IMR-90 (cell line): Measurements from ENCODE around the gene MYO1C. TPM values are rescaled to one million over a fixed set of nuclear protein-coding genes. Genes with fewer than 3 reads are reported as not detected.
A peak's percentile ranks its signal among the peaks of the same experiment; 100 is the strongest.

Source experiments
- ATAC-seq: fragments of 200-7000 bp; cut with Tn5 transposase; 2 replicates; pipeline ENCODE4 v1.9.1; 2020; ENCODE audit warnings: low read depth, mild to moderate bottlenecking, moderate library complexity
- BruUV-seq: library from RNA; stranded (reverse); fragments of 400-500 nt; replicated peaks from 2 replicates; lab custom pipeline; 2021; lab: Mats Ljungman, UMichigan
- CTCF ChIA-PET: fragments of 300-600 bp; formaldehyde crosslinking; extraction: SDS; loops from one replicate; lab custom pipeline; 2021; ENCODE audit warnings: antibody characterized with exemption; lab: Yijun Ruan, JAX
- POLR2A ChIA-PET: fragments of 300-600 bp; sonication (Branson Sonifier 250); formaldehyde crosslinking; loops from one replicate; lab custom pipeline; 2022; ENCODE audit warnings: antibody characterized with exemption; ENCODE audit not compliant: unreplicated experiment; lab: Charles Lee
- DNase-seq: peaks from one replicate; pipeline ENCODE4 v3.0.0; 2013
- H2AFZ ChIP-seq: replicated peaks from 2 replicates; pipeline ENCODE3; 2013; ENCODE audit warnings: low read length, mild to moderate bottlenecking; ENCODE audit not compliant: poor library complexity
- H2AK5ac ChIP-seq: 2 replicates; pipeline ENCODE4 v1.6.1; 2013; ENCODE audit warnings: low read depth, low read length, inconsistent platforms
- H2AK9ac ChIP-seq: replicated peaks from 2 replicates; pipeline ENCODE3; 2013; ENCODE audit warnings: mild to moderate bottlenecking, low read depth, low read length, moderate library complexity; ENCODE audit not compliant: poor library complexity
- H2BK120ac ChIP-seq: 2 replicates; pipeline ENCODE4 v1.6.1; 2013; ENCODE audit warnings: low read depth, low read length, inconsistent platforms
- H2BK15ac ChIP-seq: 3 replicates; pipeline ENCODE4 v1.6.1; 2013; ENCODE audit warnings: low read depth, low read length, inconsistent platforms
- H2BK20ac ChIP-seq: 2 replicates; pipeline ENCODE4 v1.6.1; 2013; ENCODE audit warnings: low read depth, mild to moderate bottlenecking, inconsistent platforms, low read length, moderate library complexity
- H2BK5ac ChIP-seq: 2 replicates; pipeline ENCODE4 v1.6.1; 2013; ENCODE audit warnings: mild to moderate bottlenecking, low read depth, low read length, inconsistent platforms; ENCODE audit not compliant: poor library complexity, severe bottlenecking
- H3K14ac ChIP-seq: replicated peaks from 2 replicates; pipeline ENCODE4 v1.6.1; 2013; ENCODE audit warnings: low read depth, low read length, inconsistent platforms
- H3K18ac ChIP-seq: 2 replicates; pipeline ENCODE4 v1.6.1; 2013; ENCODE audit warnings: low read depth, low read length, control low read depth
- H3K23ac ChIP-seq: 2 replicates; pipeline ENCODE4 v1.6.1; 2013; ENCODE audit warnings: low read depth, low read length, inconsistent platforms
- H3K27ac ChIP-seq: 2 replicates; pipeline ENCODE4 v1.5.1; 2013; ENCODE audit warnings: mild to moderate bottlenecking, control low read depth, low read length; ENCODE audit not compliant: insufficient read depth
- H3K27me3 ChIP-seq: 2 replicates; pipeline ENCODE4 v1.6.1; 2013; ENCODE audit warnings: low read length; ENCODE audit not compliant: control insufficient read depth, insufficient read depth
- H3K36me3 ChIP-seq: 2 replicates; pipeline ENCODE4 v1.6.1; 2013; ENCODE audit warnings: low read length, mixed read lengths; ENCODE audit not compliant: control insufficient read depth, insufficient read depth
- H3K4ac ChIP-seq: 2 replicates; pipeline ENCODE4 v1.6.1; 2013; ENCODE audit warnings: low read depth, low read length, inconsistent platforms
- H3K4me1 ChIP-seq: 2 replicates; pipeline ENCODE4 v1.6.1; 2013; ENCODE audit warnings: low read length, mixed read lengths; ENCODE audit not compliant: control insufficient read depth, insufficient read depth
- H3K4me2 ChIP-seq: 2 replicates; pipeline ENCODE4 v1.6.1; 2013; ENCODE audit warnings: low read depth, mild to moderate bottlenecking, control low read depth, low read length, moderate library complexity
- H3K4me3 ChIP-seq: 2 replicates; pipeline ENCODE4 v1.5.1; 2013; ENCODE audit warnings: low read depth, mild to moderate bottlenecking, control low read depth, low read length, moderate library complexity; ENCODE audit not compliant: insufficient read depth
- H3K56ac ChIP-seq: 2 replicates; pipeline ENCODE4 v1.6.1; 2013; ENCODE audit warnings: low read length, inconsistent platforms; ENCODE audit not compliant: insufficient read depth; ENCODE audit errors: extremely low read depth
- H3K79me1 ChIP-seq, 2 experiments: 2 replicates each; pipeline ENCODE4 v1.6.1; 2013; ENCODE audit warnings: low read length in 2 of 2, inconsistent platforms in 1 of 2, low read depth in 1 of 2
- H3K9ac ChIP-seq: 2 replicates; pipeline ENCODE4 v1.6.1; 2013; ENCODE audit warnings: low read depth, low read length, control low read depth
- H3K9me1 ChIP-seq: 2 replicates; pipeline ENCODE4 v1.6.1; 2013; ENCODE audit warnings: low read length, inconsistent platforms; ENCODE audit not compliant: insufficient read depth
- H3K9me3 ChIP-seq: 2 replicates; pipeline ENCODE4 v1.6.1; 2013; ENCODE audit warnings: low read length; ENCODE audit not compliant: control insufficient read depth, insufficient read depth
- H4K20me1 ChIP-seq: 2 replicates; pipeline ENCODE4 v1.6.1; 2013; ENCODE audit warnings: low read length, inconsistent platforms; ENCODE audit not compliant: insufficient read depth
- H4K5ac ChIP-seq: 2 replicates; pipeline ENCODE4 v1.6.1; 2013; ENCODE audit warnings: mild to moderate bottlenecking, low read depth, low read length, control low read depth
- H4K8ac ChIP-seq, 2 experiments: 2 replicates each; pipeline ENCODE4 v1.6.1; 2013; ENCODE audit warnings: low read depth in 2 of 2, low read length in 2 of 2, control low read depth in 1 of 2, inconsistent platforms in 1 of 2
- H4K91ac ChIP-seq: 2 replicates; pipeline ENCODE4 v1.6.1; 2013; ENCODE audit warnings: low read depth, low read length, inconsistent platforms; ENCODE audit not compliant: insufficient read depth
- BHLHE40 ChIP-seq: fragments of 150-350 bp; IDR thresholded peaks from 2 replicates; pipeline ENCODE4 v1.6.1; 2016; ENCODE audit warnings: mild to moderate bottlenecking, low read depth, low read length
- CEBPB ChIP-seq: IDR thresholded peaks from 2 replicates; pipeline ENCODE4 v1.6.1; 2012; ENCODE audit warnings: low read depth, low read length, improper control_type of control experiment
- CHD1 ChIP-seq: IDR thresholded peaks from 2 replicates; pipeline ENCODE4 v1.6.1; 2012; ENCODE audit warnings: low read depth, low read length, improper control_type of control experiment
- FOS ChIP-seq: fragments of 150-350 bp; IDR thresholded peaks from 2 replicates; pipeline ENCODE4 v1.6.1; 2016; ENCODE audit warnings: low read depth, low read length
- MAFK ChIP-seq: IDR thresholded peaks from 2 replicates; pipeline ENCODE4 v1.6.1; 2012; ENCODE audit warnings: low read depth, low read length, improper control_type of control experiment
- MAZ ChIP-seq: IDR thresholded peaks from 2 replicates; pipeline ENCODE4 v1.6.1; 2012; ENCODE audit warnings: low read depth, mild to moderate bottlenecking, low read length, improper control_type of control experiment, moderate library complexity, borderline replicate concordance
- MXI1 ChIP-seq: IDR thresholded peaks from 2 replicates; pipeline ENCODE4 v1.6.1; 2012; ENCODE audit warnings: low read depth, mild to moderate bottlenecking, low read length, moderate library complexity, borderline replicate concordance
- NFE2L2 ChIP-seq: fragments of 150-350 bp; IDR thresholded peaks from 2 replicates; pipeline ENCODE4 v1.6.1; 2016; ENCODE audit warnings: low read depth, mild to moderate bottlenecking, low read length
- POLR2A ChIP-seq: IDR thresholded peaks from 2 replicates; pipeline ENCODE4 v1.6.1; 2012; ENCODE audit warnings: mild to moderate bottlenecking, low read depth, low read length
- RAD21 ChIP-seq: IDR thresholded peaks from 2 replicates; pipeline ENCODE4 v1.6.1; 2012; ENCODE audit warnings: low read length, improper control_type of control experiment
- RCOR1 ChIP-seq: IDR thresholded peaks from 2 replicates; pipeline ENCODE4 v1.6.1; 2012; ENCODE audit warnings: mild to moderate bottlenecking, low read length, improper control_type of control experiment; ENCODE audit not compliant: insufficient replicate concordance
- RFX5 ChIP-seq: IDR thresholded peaks from 2 replicates; pipeline ENCODE4 v1.8.0; 2012; ENCODE audit warnings: low read depth, mild to moderate bottlenecking, low read length, moderate library complexity
- SMC3 ChIP-seq: fragments of 150-350 bp; IDR thresholded peaks from 2 replicates; pipeline ENCODE4 v1.6.1; 2016; ENCODE audit warnings: low read depth, mild to moderate bottlenecking, antibody characterized with exemption, low read length, moderate library complexity
- USF2 ChIP-seq: fragments of 150-350 bp; IDR thresholded peaks from 2 replicates; pipeline ENCODE4 v1.6.1; 2017; ENCODE audit warnings: mild to moderate bottlenecking, antibody characterized with exemption, low read length, low read depth
- WGBS, 2 experiments: methylation state at CpG; one replicate each; pipeline versions ENCODE4 v1.1.5 to v1.1.7; 2013; ENCODE audit warnings: missing lambda C conversion rate in 2 of 2; ENCODE audit not compliant: insufficient read length in 1 of 2; ENCODE audit errors: extremely low coverage in 2 of 2; 5-methylcytosine and 5-hydroxymethylcytosine counted together
- dilution Hi-C: fragments of 300-500 bp; cut with HindIII; formaldehyde crosslinking; loops from one replicate; pipeline ENCODE4 v1.14.3; 2018; ENCODE audit warnings: low sequenced_read_pairs; ENCODE audit not compliant: unreplicated experiment
- in situ Hi-C: fragments of 300-500 bp; cut with MboI; formaldehyde crosslinking; loops from 3 replicates; pipeline ENCODE4 v1.14.3; 2019; ENCODE audit warnings: low sequenced_read_pairs, inconsistent platforms, mixed read lengths
- intact Hi-C: fragments of 100-400 bp; cut with micrococcal nuclease; formaldehyde crosslinking; loops from 2 replicates; pipeline ENCODE4 v1.10.0; 2022
- polyA plus RNA-seq, 3 experiments: library from polyadenylated mRNA; depleted of rRNA; stranded (reverse); fragments of >200 nt; gene quantifications; 2 replicates each; pipeline ENCODE4 v1.2.3, GENCODE V29; 2012; ENCODE audit warnings: low replicate concordance in 1 of 3
- total RNA-seq: library from RNA; depleted of rRNA; stranded (reverse); fragments of >200 nt; gene quantifications from 2 replicates; pipeline ENCODE4 v1.2.3, GENCODE V29; 2012
- TF ChIP-seq, protein P1 (sequence below): fragments of 150-350 bp; IDR thresholded peaks from 2 replicates; pipeline ENCODE4 v1.6.1; 2016; ENCODE audit warnings: low read depth, mild to moderate bottlenecking, low read length, moderate library complexity, borderline replicate concordance
- TF ChIP-seq, protein P2 (sequence below): conservative IDR thresholded peaks from 2 replicates; pipeline ENCODE4 v1.5.1; 2012; ENCODE audit warnings: mild to moderate bottlenecking, low read depth, low read length, improper control_type of control experiment

The MYO1C gene
- total and polyA plus RNA-seq, 2 of the 4 experiments (the other 2 are of a cell fraction), result 162 to 196 TPM

DNA sequence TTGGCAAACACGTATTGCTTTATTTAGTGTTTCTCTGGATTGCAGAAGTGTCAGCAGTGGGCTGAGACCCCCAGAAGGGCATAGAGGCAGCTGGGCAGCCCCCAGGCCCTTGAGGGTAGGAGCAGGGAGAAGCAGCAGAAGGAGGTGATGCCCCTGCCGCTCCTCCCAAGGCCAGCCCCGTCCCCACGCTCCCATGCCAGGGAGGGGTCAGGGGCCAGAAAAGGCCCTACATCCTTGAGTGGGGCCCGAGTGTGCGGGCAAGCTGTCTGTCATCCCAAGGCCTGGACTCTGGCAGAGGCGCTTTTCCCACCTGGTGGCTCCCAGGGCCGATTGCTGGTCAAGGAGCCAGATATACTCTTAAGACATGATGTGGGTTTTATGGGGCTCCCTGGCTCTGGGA is 28.3 kb downstream of the MYO1C start:
- no TSS peak for BruUV-seq
- TF ChIP-seq CHD1 (no peak), RAD21 (no peak), CEBPB (no peak), MAFK (no peak), FOS (no peak), RCOR1 (no peak), BHLHE40 (no peak), SMC3 (no peak), MXI1 (no peak), USF2 (no peak), POLR2A (no peak), RFX5 (no peak), MAZ (no peak), NFE2L2 (no peak)
- TF ChIP-seq, protein P1, sequence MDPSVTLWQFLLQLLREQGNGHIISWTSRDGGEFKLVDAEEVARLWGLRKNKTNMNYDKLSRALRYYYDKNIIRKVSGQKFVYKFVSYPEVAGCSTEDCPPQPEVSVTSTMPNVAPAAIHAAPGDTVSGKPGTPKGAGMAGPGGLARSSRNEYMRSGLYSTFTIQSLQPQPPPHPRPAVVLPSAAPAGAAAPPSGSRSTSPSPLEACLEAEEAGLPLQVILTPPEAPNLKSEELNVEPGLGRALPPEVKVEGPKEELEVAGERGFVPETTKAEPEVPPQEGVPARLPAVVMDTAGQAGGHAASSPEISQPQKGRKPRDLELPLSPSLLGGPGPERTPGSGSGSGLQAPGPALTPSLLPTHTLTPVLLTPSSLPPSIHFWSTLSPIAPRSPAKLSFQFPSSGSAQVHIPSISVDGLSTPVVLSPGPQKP, result no peak
- TF ChIP-seq, protein P2, sequence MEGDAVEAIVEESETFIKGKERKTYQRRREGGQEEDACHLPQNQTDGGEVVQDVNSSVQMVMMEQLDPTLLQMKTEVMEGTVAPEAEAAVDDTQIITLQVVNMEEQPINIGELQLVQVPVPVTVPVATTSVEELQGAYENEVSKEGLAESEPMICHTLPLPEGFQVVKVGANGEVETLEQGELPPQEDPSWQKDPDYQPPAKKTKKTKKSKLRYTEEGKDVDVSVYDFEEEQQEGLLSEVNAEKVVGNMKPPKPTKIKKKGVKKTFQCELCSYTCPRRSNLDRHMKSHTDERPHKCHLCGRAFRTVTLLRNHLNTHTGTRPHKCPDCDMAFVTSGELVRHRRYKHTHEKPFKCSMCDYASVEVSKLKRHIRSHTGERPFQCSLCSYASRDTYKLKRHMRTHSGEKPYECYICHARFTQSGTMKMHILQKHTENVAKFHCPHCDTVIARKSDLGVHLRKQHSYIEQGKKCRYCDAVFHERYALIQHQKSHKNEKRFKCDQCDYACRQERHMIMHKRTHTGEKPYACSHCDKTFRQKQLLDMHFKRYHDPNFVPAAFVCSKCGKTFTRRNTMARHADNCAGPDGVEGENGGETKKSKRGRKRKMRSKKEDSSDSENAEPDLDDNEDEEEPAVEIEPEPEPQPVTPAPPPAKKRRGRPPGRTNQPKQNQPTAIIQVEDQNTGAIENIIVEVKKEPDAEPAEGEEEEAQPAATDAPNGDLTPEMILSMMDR, result no peak
- 97% methylated on average over 6 of the region's 8 CpGs; no CpG with 5 or more reads in 1 of the 2 experiments for WGBS, 2 experiments
- Histone ChIP-seq H2AK5ac (no peak overlapping the region), H3K27ac (no peak overlapping the region), H3K56ac (no peak overlapping the region), H3K36me3 (peaks cover 57% of the 10 kb centered on the region), H3K9me1 (peaks cover 13% of the 10 kb centered on the region; the same call in 1 of the 2 replicates), H2BK120ac (no peak overlapping the region), H4K20me1 (peaks cover 16% of the 10 kb centered on the region), H2AK9ac (peak overlapping the region; percentile 37), H4K5ac (no peak overlapping the region), H3K18ac (no peak overlapping the region), H2BK15ac (no peak overlapping the region), H2BK20ac (no peak overlapping the region), H4K8ac (no peak overlapping the region), H3K4me1 (peaks cover 2% of the 10 kb centered on the region; the same call in 1 of the 2 replicates), H2AFZ (no peak overlapping the region), H3K79me1 (peaks cover 11 to 36% of the 10 kb centered on the region in 2 experiments; a peak in 3 of 4 replicates), H3K23ac (no peak overlapping the region), H3K4ac (no peak overlapping the region), H3K14ac (no peak overlapping the region), H3K27me3 (no peaks in the 10 kb centered on the region), H4K91ac (no peak overlapping the region), H2BK5ac (no peak overlapping the region), H3K4me2 (no peak overlapping the region), H3K4me3 (no peak overlapping the region), H3K9ac (no peak overlapping the region), H3K9me3 (no peaks in the 10 kb centered on the region)
- ATAC-seq, result no peak
- ChIA-PET CTCF (no interaction called here), POLR2A (no interaction called here)
- in situ Hi-C loops (no loop called here), intact Hi-C loops (no loop called here), dilution Hi-C loops (no loop called here)
- no peak for DNase-seq
